ENCODE results near the gene MAL.
"Not testable (repeated sequence)": the region's sequence is repeated elsewhere in the genome, so short reads cannot be mapped to it uniquely, and the experiment has no call there.

MAL gene

GRCh38 chr2:95034221-95034620 is 8.7 kb downstream of the MAL start:
- TF ChIP-seq, protein P1, sequence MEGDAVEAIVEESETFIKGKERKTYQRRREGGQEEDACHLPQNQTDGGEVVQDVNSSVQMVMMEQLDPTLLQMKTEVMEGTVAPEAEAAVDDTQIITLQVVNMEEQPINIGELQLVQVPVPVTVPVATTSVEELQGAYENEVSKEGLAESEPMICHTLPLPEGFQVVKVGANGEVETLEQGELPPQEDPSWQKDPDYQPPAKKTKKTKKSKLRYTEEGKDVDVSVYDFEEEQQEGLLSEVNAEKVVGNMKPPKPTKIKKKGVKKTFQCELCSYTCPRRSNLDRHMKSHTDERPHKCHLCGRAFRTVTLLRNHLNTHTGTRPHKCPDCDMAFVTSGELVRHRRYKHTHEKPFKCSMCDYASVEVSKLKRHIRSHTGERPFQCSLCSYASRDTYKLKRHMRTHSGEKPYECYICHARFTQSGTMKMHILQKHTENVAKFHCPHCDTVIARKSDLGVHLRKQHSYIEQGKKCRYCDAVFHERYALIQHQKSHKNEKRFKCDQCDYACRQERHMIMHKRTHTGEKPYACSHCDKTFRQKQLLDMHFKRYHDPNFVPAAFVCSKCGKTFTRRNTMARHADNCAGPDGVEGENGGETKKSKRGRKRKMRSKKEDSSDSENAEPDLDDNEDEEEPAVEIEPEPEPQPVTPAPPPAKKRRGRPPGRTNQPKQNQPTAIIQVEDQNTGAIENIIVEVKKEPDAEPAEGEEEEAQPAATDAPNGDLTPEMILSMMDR (IDR thresholded peaks at IDR 0.05; ENCODE audit: borderline replicate concordance, insufficient read depth, low read depth, low read length) = no peak
- no peak overlapping the region for H3K4me3 ChIP-seq (ENCODE audit: low read depth, low read length)

- TF ChIP-seq, protein P1 (IDR thresholded peaks at IDR 0.05; ENCODE audit: borderline replicate concordance, insufficient read depth, low read depth, low read length) = no peak
- H3K4me3 ChIP-seq (ENCODE audit: low read depth, low read length) = no peak overlapping the region
These were observed 9.3 kb downstream of the MAL start for GRCh38 chr2:95034818-95035217.

DNA sequence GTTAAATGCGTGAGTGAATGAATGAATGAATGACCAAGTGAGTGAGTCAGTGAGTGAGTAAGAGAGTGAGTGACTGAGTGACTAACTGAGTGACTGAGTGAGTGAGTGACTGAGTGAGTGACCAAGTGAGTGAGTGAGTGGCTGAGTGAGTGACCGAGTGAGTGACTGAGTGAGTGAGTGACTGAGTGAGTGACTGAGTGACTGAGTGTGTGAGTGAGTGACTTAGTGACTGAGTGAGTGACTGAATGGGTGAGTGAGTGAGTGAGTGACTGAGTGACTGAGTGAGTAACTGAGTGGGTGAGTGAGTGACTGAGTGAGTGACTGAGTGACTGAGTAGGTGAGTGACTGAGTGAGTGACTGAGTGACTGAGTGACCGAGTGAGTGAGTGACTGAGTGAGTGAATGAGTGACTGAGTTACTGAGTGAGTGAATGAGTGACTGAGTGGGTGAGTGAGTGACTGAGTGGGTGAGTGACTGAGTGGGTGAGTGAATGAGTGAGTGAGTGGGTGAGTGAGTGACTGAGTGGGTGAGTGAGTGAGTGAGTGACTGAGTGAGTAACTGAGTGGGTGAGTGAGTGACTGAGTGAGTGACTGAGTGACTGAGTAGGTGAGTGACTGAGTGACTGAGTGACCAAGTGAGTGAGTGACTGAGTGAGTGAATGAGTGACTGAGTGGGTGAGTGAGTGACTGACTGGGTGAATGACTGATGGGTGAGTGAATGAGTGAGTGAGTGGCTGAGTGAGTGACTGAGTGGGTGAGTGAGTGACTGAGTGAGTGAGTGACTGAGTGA is 11.3 kb downstream of the MAL start:
- TF ChIP-seq, protein P1 (IDR thresholded peaks at IDR 0.05; ENCODE audit: borderline replicate concordance, insufficient read depth, low read depth, low read length) = no peak
- no peak overlapping the region for H3K4me3 ChIP-seq (ENCODE audit: low read depth, low read length)

DNA sequence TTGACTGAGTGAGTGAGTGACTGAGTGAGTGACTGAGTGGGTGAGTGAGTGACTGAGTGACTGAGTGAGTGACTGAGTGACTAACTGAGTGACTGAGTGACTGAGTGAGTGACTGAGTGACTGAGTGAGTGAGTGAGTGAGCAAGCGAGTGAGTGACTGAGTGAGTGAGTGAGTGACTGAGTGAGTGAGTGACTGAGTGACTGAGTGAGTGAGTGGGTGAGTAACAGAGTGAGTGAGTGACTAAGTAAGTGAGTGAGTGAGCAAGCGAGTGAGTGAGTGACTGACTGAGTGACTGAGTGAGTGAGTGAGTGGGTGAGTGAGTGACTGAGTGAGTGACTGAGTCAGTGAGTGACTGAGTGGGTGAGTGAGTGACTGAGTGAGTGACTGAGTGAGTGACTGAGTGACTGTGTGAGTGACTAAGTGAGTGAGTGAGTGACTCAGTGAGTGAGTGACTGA is 11.9 kb downstream of the MAL start:
- H3K4me3 ChIP-seq (ENCODE audit: low read depth, low read length) = no peak overlapping the region
- TF ChIP-seq, protein P1 (IDR thresholded peaks at IDR 0.05; ENCODE audit: borderline replicate concordance, insufficient read depth, low read depth, low read length) = no peak

DNA sequence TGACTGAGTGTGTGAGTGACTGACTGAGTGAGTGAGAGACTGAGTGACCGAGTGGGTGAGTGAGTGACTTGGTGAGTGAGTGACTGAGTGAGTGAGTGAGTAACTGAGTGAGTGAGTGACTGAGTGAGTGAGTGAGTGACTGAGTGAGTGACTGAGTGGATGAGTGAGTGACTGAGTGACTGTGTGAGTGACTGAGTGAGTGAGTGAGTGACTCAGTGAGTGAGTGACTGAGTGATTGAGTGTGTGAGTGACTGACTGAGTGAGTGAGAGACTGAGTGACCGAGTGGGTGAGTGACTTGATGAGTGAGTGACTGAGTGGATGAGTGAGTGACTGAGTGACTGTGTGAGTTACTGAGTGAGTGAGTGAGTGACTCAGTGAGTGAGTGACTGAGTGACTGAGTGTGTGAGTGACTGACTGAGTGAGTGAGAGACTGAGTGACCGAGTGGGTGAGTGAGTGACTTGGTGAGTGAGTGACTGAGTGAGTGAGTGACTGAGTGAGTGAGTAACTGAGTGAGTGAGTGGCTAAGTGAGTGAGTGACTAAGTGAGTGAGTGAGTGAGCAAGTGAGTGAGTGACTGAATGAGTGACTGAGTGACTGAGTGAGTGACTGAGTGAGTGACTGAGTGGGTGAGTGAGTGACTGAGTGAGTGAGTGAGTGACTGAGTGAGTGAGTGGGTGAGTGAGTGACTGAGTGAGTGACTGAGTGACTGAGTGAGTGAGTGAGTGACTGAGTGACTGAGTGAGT is 12.5 kb downstream of the MAL start:
- not testable (repeated sequence) for H3K4me3 ChIP-seq (ENCODE audit: low read depth, low read length)

- no peak overlapping the region for H3K4me3 ChIP-seq (ENCODE audit: low read depth, low read length)
- TF ChIP-seq, protein P1 (IDR thresholded peaks at IDR 0.05; ENCODE audit: borderline replicate concordance, insufficient read depth, low read depth, low read length) = no peak
These were observed 13.3 kb downstream of the MAL start for GRCh38 chr2:95038635-95039298.

DNA sequence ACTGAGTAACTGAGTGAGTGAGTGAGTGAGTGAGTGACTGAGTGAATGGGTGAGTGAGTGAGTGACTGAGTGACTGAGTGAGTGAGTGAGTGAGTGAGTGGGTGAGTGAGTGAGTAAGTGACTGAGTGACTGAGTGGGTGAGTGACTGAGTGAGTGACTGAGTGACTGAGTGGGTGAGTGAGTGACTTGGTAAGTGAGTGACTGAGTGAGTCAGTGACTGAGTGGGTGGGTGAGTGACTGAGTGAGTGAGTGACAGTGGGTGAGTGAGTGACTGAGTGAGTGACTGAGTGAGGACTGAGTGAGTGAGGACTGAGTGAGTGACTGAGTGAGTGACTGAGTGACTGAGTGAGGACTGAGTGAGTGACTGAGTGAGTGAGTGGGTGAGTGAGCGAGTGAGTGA is 13.9 kb downstream of the MAL start:
- H3K4me3 ChIP-seq (ENCODE audit: low read depth, low read length) = no peak overlapping the region
- TF ChIP-seq, protein P1 (IDR thresholded peaks at IDR 0.05; ENCODE audit: borderline replicate concordance, insufficient read depth, low read depth, low read length) = no peak

All from GM12875 (cell line).